ENCODE results near the gene EEF1AKMT2.
"Not testable (repeated sequence)": the region's sequence is repeated elsewhere in the genome, so short reads cannot be mapped to it uniquely, and the experiment has no call there.

The EEF1AKMT2 gene

DNA sequence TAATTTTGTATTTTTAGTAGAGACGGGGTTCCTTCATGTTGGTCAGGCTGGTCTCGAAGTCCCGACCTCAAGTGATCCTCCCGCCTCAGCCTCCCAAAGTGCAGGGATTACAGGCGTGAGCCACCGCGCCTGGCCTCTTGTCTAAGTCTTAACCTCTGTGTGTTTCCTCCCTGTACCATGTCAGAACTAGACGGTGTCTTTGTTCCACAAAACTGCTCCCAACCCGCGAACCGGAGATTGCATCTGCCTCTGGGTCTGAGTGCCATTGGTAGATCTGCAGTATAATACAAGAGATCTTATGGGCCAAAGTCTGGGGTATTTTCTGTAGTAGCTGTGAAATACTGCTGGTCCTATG lies 1.3 kb upstream of the EEF1AKMT2 start:
- Histone ChIP-seq H3K27ac (ENCODE audit: low read depth, low read length) (no peak overlapping the region), H2AFZ (ENCODE audit: low read depth, low read length, severe bottlenecking) (no peak overlapping the region), H3F3A (ENCODE audit: insufficient read depth) (0 out of 2 replicates have a peak, but pooled peaks cover 9% of the 10 kb centered on the region), H3K9me2 (replicated peaks; ENCODE audit: insufficient read depth, low read length) (no peaks in the 10 kb centered on the region), H3K4me2 (ENCODE audit: low read depth, low read length, poor library complexity, severe bottlenecking) (no peak overlapping the region), H3K9ac (ENCODE audit: low read length) (no peak overlapping the region), H3K36me3 (ENCODE audit: low read length) (0 out of 2 replicates have a peak, but pooled peaks cover 3% of the 10 kb centered on the region), H3K79me2 (ENCODE audit: insufficient read depth, low read length) (peaks cover 8% of the 10 kb centered on the region), H4K20me1 (ENCODE audit: low read depth, low read length) (no peaks in the 10 kb centered on the region), H3K27me3 (ENCODE audit: low read length) (no peaks in the 10 kb centered on the region), H3K4me3 (ENCODE audit: insufficient read depth, low read length, poor library complexity, severe bottlenecking) (no peak overlapping the region), H3K9me3 (ENCODE audit: insufficient read depth, low read length) (no peaks in the 10 kb centered on the region)
- TF ChIP-seq EZH2phosphoT487 (conservative IDR thresholded peaks at IDR 0.05; ENCODE audit: low read length) = no peak
- TF ChIP-seq, protein P1, sequence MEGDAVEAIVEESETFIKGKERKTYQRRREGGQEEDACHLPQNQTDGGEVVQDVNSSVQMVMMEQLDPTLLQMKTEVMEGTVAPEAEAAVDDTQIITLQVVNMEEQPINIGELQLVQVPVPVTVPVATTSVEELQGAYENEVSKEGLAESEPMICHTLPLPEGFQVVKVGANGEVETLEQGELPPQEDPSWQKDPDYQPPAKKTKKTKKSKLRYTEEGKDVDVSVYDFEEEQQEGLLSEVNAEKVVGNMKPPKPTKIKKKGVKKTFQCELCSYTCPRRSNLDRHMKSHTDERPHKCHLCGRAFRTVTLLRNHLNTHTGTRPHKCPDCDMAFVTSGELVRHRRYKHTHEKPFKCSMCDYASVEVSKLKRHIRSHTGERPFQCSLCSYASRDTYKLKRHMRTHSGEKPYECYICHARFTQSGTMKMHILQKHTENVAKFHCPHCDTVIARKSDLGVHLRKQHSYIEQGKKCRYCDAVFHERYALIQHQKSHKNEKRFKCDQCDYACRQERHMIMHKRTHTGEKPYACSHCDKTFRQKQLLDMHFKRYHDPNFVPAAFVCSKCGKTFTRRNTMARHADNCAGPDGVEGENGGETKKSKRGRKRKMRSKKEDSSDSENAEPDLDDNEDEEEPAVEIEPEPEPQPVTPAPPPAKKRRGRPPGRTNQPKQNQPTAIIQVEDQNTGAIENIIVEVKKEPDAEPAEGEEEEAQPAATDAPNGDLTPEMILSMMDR (IDR thresholded peaks at IDR 0.05; ENCODE audit: insufficient read depth, low read length, poor library complexity, severe bottlenecking) = no peak

DNA sequence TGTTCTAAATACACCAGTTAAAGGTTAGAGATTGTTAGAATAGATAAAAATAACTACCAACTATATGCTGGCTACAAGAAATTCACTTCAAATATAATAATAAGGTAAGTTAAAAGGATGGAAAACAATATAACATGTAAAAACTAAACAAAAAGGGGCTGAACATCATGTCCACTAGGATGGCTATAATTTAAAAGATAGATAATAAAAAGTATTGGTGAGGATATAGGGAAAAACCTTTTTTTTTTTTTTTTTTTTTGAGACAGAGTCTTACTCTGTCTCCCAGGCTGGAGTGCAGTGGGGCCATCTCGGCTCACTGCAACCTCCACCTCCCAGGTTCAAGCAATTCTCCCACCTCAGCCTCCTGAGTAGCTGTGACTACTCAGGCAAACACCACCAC lies 8.8 kb downstream of the EEF1AKMT2 start:
- H3F3A ChIP-seq (ENCODE audit: insufficient read depth); H3K4me3 ChIP-seq (ENCODE audit: insufficient read depth, low read length, poor library complexity, severe bottlenecking); H3K27ac ChIP-seq (ENCODE audit: low read depth, low read length); H3K9me3 ChIP-seq (ENCODE audit: insufficient read depth, low read length); H3K9ac ChIP-seq (ENCODE audit: low read length); H3K9me2 ChIP-seq (replicated peaks; ENCODE audit: insufficient read depth, low read length); H3K79me2 ChIP-seq (ENCODE audit: insufficient read depth, low read length); H2AFZ ChIP-seq (ENCODE audit: low read depth, low read length, severe bottlenecking); H4K20me1 ChIP-seq (ENCODE audit: low read depth, low read length); H3K27me3 ChIP-seq (ENCODE audit: low read length); H3K4me2 ChIP-seq (ENCODE audit: low read depth, low read length, poor library complexity, severe bottlenecking); H3K36me3 ChIP-seq (ENCODE audit: low read length): not testable (repeated sequence)

DNA sequence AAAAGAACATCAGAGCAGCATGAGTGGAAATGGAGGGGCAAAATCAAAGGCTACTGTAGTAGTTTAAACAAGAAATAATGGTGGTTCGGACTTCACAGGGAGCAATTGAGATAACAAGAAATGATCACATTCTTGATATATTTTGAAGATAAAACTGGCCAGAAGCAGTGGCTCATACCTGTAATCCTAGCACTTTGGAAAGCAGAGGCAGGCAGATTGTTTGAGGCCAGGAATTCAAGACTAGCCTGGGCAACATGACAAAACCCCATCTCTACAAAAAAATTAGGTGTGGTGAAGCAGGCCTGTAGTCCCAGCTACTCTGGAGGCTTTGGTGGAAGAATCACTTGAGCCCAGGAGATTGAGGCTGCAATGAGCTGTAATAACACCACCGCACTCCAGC lies 22.9 kb downstream of the EEF1AKMT2 start:
- TF ChIP-seq, protein P1 (IDR thresholded peaks at IDR 0.05; ENCODE audit: insufficient read depth, low read length, poor library complexity, severe bottlenecking) = no peak
- no peak for TF ChIP-seq EZH2phosphoT487 (conservative IDR thresholded peaks at IDR 0.05; ENCODE audit: low read length)
- H3K4me3 ChIP-seq (ENCODE audit: insufficient read depth, low read length, poor library complexity, severe bottlenecking) = no peak overlapping the region
- H3K4me2 ChIP-seq (ENCODE audit: low read depth, low read length, poor library complexity, severe bottlenecking) = no peak overlapping the region
- no peaks in the 10 kb centered on the region for H4K20me1 ChIP-seq (ENCODE audit: low read depth, low read length)
- H2AFZ ChIP-seq (ENCODE audit: low read depth, low read length, severe bottlenecking) = no peak overlapping the region
- H3F3A ChIP-seq (ENCODE audit: insufficient read depth) = peaks cover 2% of the 10 kb centered on the region; the same call in 1 of the 2 replicates
- peaks cover 21% of the 10 kb centered on the region for H3K36me3 ChIP-seq (ENCODE audit: low read length)
- H3K27ac ChIP-seq (ENCODE audit: low read depth, low read length) = no peak overlapping the region
- H3K27me3 ChIP-seq (ENCODE audit: low read length) = no peaks in the 10 kb centered on the region
- H3K79me2 ChIP-seq (ENCODE audit: insufficient read depth, low read length) = no peaks in the 10 kb centered on the region
- no peak overlapping the region for H3K9ac ChIP-seq (ENCODE audit: low read length)
- H3K9me3 ChIP-seq (ENCODE audit: insufficient read depth, low read length) = no peaks in the 10 kb centered on the region
- no peaks in the 10 kb centered on the region for H3K9me2 ChIP-seq (replicated peaks; ENCODE audit: insufficient read depth, low read length)

DNA sequence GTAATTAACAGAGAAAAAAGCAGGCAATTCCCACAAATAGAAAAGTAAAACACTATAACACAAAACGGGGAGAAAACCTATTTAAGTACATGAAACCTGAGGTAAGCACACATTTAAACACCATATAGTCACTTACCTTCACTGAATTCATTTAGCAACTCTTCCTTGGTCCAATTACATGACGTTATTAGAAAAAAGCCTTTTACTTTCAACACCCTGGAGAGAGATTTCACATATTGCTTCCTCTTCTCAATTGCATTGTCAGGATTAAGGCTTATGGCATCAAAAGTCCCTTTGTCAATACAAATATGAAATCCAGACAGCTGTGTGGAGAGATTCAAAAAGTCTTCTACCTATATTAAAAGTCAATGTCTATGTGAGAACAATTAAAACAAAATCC lies 26.4 kb downstream of the EEF1AKMT2 start:
- Histone ChIP-seq H3K9me2 (replicated peaks; ENCODE audit: insufficient read depth, low read length) (no peaks in the 10 kb centered on the region), H4K20me1 (ENCODE audit: low read depth, low read length) (no peaks in the 10 kb centered on the region), H3K79me2 (ENCODE audit: insufficient read depth, low read length) (no peaks in the 10 kb centered on the region), H3K36me3 (ENCODE audit: low read length) (peaks cover 49% of the 10 kb centered on the region), H3K27ac (ENCODE audit: low read depth, low read length) (no peak overlapping the region), H3K27me3 (ENCODE audit: low read length) (no peaks in the 10 kb centered on the region), H3K4me3 (ENCODE audit: insufficient read depth, low read length, poor library complexity, severe bottlenecking) (no peak overlapping the region), H3K9ac (ENCODE audit: low read length) (no peak overlapping the region), H3K4me2 (ENCODE audit: low read depth, low read length, poor library complexity, severe bottlenecking) (no peak overlapping the region), H2AFZ (ENCODE audit: low read depth, low read length, severe bottlenecking) (no peak overlapping the region), H3F3A (ENCODE audit: insufficient read depth) (peaks cover 2% of the 10 kb centered on the region; the same call in 1 of the 2 replicates), H3K9me3 (ENCODE audit: insufficient read depth, low read length) (no peaks in the 10 kb centered on the region)
- TF ChIP-seq EZH2phosphoT487 (conservative IDR thresholded peaks at IDR 0.05; ENCODE audit: low read length) = no peak
- TF ChIP-seq, protein P1 (IDR thresholded peaks at IDR 0.05; ENCODE audit: insufficient read depth, low read length, poor library complexity, severe bottlenecking) = no peak

Measured in SU-DHL-6 (cell line).